Ishikawa (cell line): ENCODE results near the gene TAF15.

Experiments used
- CEBPB ChIP-seq: IDR thresholded peaks from 2 replicates; pipeline ENCODE4 v1.6.1; 2012
- CREB1 ChIP-seq: IDR thresholded peaks from 2 replicates; pipeline ENCODE4 v1.6.1; 2012; ENCODE audit warnings: low read depth
- EGR1 ChIP-seq: IDR thresholded peaks from 2 replicates; pipeline ENCODE4 v1.6.1; 2012
- EP300 ChIP-seq: IDR thresholded peaks from 2 replicates; pipeline ENCODE4 v1.6.1; 2012; ENCODE audit warnings: borderline replicate concordance
- FOXM1 ChIP-seq: IDR thresholded peaks from 2 replicates; pipeline ENCODE4 v1.6.1; 2012; ENCODE audit warnings: low read depth, borderline replicate concordance
- NFIC ChIP-seq: IDR thresholded peaks from 2 replicates; pipeline ENCODE4 v1.6.1; 2012
- RAD21 ChIP-seq: IDR thresholded peaks from 2 replicates; pipeline ENCODE4 v1.6.1; 2012; ENCODE audit warnings: low read depth
- TAF1 ChIP-seq: IDR thresholded peaks from 2 replicates; pipeline ENCODE4 v1.6.1; 2012; ENCODE audit warnings: low read depth, mild to moderate bottlenecking
- TCF12 ChIP-seq: IDR thresholded peaks from 2 replicates; pipeline ENCODE4 v1.6.1; 2012; ENCODE audit warnings: low read depth
- TEAD4 ChIP-seq: IDR thresholded peaks from 2 replicates; pipeline ENCODE4 v1.6.1; 2012
- YY1 ChIP-seq: IDR thresholded peaks from 2 replicates; pipeline ENCODE4 v1.6.1; 2012; ENCODE audit warnings: low read depth
- ZBTB7A ChIP-seq: IDR thresholded peaks from 2 replicates; pipeline ENCODE4 v1.6.1; 2012; ENCODE audit warnings: low read depth
- TF ChIP-seq, protein P1 (sequence below): IDR thresholded peaks from 2 replicates; pipeline ENCODE4 v1.6.1; 2012
- TF ChIP-seq, protein P2 (sequence below): IDR thresholded peaks from 2 replicates; pipeline ENCODE4 v1.6.1; 2012; ENCODE audit warnings: low read depth, mild to moderate bottlenecking
- TF ChIP-seq, protein P3 (sequence below): IDR thresholded peaks from 2 replicates; pipeline ENCODE4 v1.6.1; 2012

Gene TAF15

DNA sequence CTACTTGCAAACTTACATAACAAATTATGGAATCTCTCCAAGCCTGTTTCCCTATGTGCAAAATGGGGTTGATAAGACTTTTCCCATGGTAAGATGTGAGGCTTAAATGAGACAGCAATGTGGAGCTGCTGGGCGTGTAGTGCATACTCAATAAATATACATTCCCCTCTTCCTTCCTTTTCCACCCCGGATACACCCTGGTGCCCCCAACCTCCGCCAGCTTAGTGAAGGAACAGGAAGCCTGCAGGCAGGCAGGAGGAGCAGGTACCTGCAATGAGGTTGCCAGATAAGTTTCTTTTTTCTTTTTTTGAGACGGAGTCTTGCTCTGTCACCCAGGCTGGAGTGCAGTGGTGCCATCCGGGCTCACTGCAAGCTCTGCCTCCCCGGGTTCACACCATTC is 33.7 kb upstream of the TAF15 start:
- no peak for TF ChIP-seq TCF12

DNA sequence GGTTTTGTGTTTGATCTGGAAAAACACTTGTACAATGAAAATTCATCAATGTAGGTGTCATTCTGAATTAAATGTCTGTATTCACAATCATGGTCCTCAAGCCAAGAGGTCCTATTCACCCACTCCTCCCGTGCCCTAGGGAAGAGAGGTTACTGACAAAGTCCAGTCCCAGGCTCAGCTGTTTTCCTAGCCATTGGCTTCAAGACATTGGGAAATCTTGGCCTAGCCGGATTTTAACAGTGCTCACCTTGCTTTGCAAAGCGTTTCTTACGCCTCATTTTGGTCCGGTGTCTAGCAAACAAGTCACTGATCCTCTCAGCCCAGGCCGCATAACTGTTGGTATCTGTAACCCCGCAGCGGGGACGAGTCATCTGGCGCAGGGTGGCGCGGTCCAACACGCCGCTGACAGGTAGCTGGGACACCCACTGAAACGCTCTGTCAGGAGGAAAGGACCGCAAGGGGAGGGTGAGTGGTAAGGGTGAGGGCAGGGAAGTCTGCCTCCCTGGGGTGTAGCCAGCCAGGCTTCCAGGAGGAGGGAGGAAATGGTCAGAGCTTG is 30.6 kb upstream of the TAF15 start:
- TF ChIP-seq TCF12 (no peak), RAD21 (no peak), EGR1 (no peak), EP300 (no peak), TEAD4 (no peak), NFIC (no peak), TAF1 (no peak), YY1 (no peak), FOXM1 (no peak)
- TF ChIP-seq, protein P1, sequence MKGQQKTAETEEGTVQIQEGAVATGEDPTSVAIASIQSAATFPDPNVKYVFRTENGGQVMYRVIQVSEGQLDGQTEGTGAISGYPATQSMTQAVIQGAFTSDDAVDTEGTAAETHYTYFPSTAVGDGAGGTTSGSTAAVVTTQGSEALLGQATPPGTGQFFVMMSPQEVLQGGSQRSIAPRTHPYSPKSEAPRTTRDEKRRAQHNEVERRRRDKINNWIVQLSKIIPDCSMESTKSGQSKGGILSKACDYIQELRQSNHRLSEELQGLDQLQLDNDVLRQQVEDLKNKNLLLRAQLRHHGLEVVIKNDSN = no peak
- TF ChIP-seq, protein P2, sequence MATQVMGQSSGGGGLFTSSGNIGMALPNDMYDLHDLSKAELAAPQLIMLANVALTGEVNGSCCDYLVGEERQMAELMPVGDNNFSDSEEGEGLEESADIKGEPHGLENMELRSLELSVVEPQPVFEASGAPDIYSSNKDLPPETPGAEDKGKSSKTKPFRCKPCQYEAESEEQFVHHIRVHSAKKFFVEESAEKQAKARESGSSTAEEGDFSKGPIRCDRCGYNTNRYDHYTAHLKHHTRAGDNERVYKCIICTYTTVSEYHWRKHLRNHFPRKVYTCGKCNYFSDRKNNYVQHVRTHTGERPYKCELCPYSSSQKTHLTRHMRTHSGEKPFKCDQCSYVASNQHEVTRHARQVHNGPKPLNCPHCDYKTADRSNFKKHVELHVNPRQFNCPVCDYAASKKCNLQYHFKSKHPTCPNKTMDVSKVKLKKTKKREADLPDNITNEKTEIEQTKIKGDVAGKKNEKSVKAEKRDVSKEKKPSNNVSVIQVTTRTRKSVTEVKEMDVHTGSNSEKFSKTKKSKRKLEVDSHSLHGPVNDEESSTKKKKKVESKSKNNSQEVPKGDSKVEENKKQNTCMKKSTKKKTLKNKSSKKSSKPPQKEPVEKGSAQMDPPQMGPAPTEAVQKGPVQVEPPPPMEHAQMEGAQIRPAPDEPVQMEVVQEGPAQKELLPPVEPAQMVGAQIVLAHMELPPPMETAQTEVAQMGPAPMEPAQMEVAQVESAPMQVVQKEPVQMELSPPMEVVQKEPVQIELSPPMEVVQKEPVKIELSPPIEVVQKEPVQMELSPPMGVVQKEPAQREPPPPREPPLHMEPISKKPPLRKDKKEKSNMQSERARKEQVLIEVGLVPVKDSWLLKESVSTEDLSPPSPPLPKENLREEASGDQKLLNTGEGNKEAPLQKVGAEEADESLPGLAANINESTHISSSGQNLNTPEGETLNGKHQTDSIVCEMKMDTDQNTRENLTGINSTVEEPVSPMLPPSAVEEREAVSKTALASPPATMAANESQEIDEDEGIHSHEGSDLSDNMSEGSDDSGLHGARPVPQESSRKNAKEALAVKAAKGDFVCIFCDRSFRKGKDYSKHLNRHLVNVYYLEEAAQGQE = no peak

GRCh38 chr17:35780950-35781349 is 28.3 kb upstream of the TAF15 start:
- TF ChIP-seq CREB1 (no peak), YY1 (no peak), EP300 (no peak), TCF12 (no peak), EGR1 (no peak), FOXM1 (no peak), ZBTB7A (no peak), CEBPB (no peak), NFIC (no peak), TEAD4 (no peak), TAF1 (no peak), RAD21 (no peak)
- TF ChIP-seq, protein P1 = no peak
- TF ChIP-seq, protein P3, sequence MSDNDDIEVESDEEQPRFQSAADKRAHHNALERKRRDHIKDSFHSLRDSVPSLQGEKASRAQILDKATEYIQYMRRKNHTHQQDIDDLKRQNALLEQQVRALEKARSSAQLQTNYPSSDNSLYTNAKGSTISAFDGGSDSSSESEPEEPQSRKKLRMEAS = no peak
- TF ChIP-seq, protein P2 = no peak

GRCh38 chr17:35784895-35785294 is 24.4 kb upstream of the TAF15 start:
- no peak for TF ChIP-seq TEAD4
- no peak for TF ChIP-seq CREB1
- TF ChIP-seq, protein P1 = no peak
- no peak for TF ChIP-seq EGR1
- no peak for TF ChIP-seq FOXM1
- TF ChIP-seq TAF1 = no peak
- TF ChIP-seq NFIC = no peak
- TF ChIP-seq EP300 = no peak

GRCh38 chr17:35786941-35787432 is 22.3 kb upstream of the TAF15 start:
- TF ChIP-seq, protein P3 = no peak

DNA sequence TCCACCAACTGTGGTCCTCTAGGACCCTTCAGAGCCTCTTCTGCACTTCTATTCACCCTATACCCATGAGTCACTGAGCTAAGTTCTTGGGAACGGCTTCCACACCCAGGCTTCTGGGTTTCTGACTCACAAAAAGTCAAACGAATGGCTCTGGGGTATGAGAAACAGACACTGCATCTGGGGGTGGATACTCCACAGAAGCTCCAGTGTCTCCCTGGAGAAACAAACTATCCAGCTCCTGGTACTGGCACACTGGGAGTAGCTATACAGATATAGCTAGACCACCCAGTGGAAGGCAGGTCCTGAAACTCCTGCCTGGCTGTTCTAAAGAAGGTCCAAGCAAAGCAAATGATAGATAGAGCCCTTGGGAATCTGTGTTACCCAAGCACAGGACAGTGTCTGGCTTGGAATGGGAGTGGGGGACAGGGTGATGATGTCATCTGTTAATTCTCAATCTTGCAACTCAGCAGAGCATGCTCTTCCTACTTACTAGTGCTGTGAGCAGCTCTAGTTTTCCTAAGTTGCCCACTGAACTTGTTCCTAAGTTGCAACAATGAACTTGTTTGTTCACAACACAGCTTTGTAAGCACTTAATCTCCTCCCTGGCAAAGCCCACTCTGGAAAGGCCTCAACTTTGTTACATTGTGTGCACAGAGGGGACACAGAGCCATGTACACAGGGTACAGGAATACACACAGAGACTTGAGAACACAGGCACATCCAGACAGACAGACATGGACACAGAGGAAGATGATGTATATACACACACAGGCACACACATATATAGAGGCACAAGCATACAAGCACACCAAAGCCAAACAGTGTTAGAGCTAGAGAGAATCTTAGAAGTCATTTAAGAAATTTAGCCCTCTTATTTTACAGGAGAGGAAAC is 20.6 kb upstream of the TAF15 start:
- no peak for TF ChIP-seq ZBTB7A
- TF ChIP-seq TAF1 = no peak
- no peak for TF ChIP-seq EP300
